Kidney (tissue), 14 donors: ENCODE measurements around the gene EXTL2. TPM values are rescaled to one million over a fixed set of nuclear protein-coding genes. Genes with fewer than 3 reads are reported as not detected.
A peak's percentile ranks its signal among the peaks of the same experiment; 100 is the strongest.

Source experiments
- DNase-seq, 5 donors: peaks; one replicate each; pipeline ENCODE4 v3.0.0-alpha.2; 2013 to 2020
- FAIRE-seq: peaks from 2 replicates; lab custom pipeline; 2012; peaks lifted over from hg19 to GRCh38; lab: Jason Lieb, UNC
- H3K27ac ChIP-seq, 2 donors: one replicate each; pipeline ENCODE4 v1.7.0; 2013; ENCODE audit warnings: low read depth in 2 of 2, low read length in 2 of 2, inconsistent platforms in 1 of 2
- H3K27me3 ChIP-seq: one replicate; pipeline ENCODE4 v1.7.1; 2013; ENCODE audit warnings: low read length, inconsistent platforms; ENCODE audit not compliant: control insufficient read depth, insufficient read depth
- H3K36me3 ChIP-seq, 3 donors: one replicate each; pipeline versions ENCODE4 v1.7.0 to v1.7.1; 2013; ENCODE audit warnings: low read length in 3 of 3, control low read depth in 1 of 3, inconsistent platforms in 1 of 3; ENCODE audit not compliant: insufficient read depth in 3 of 3, control insufficient read depth in 2 of 3
- H3K4me1 ChIP-seq, 3 donors: one replicate each; pipeline versions ENCODE4 v1.7.0 to v1.7.1; 2013; ENCODE audit warnings: low read length in 3 of 3, inconsistent platforms in 1 of 3, low read depth in 1 of 3; ENCODE audit not compliant: control insufficient read depth in 2 of 3, insufficient read depth in 2 of 3
- H3K4me3 ChIP-seq, 3 donors: one replicate each; pipeline versions ENCODE4 v1.7.0 to v1.8.1; 2013; ENCODE audit warnings: low read length in 3 of 3, control low read depth in 1 of 3, inconsistent platforms in 1 of 3
- H3K9ac ChIP-seq, 3 donors: one replicate each; pipeline versions ENCODE4 v1.7.0 to v1.7.1; 2013; ENCODE audit warnings: low read length in 3 of 3, control low read depth in 1 of 3, inconsistent platforms in 1 of 3
- H3K9me3 ChIP-seq, 3 donors: one replicate each; pipeline versions ENCODE4 v1.7.0 to v1.7.1; 2013; ENCODE audit warnings: low read length in 3 of 3, control low read depth in 1 of 3, inconsistent platforms in 1 of 3; ENCODE audit not compliant: control insufficient read depth in 2 of 3, insufficient read depth in 1 of 3
- CTCF ChIP-seq: IDR thresholded peaks from 3 replicates; pipeline ENCODE4 v1.5.1; 2012; ENCODE audit warnings: mild to moderate bottlenecking, moderate library complexity, borderline replicate concordance; ENCODE audit not compliant: insufficient read depth; ENCODE audit errors: extremely low read depth
- intact Hi-C: fragments of 100-400 bp; cut with DNase I; formaldehyde crosslinking; loops from one replicate; pipeline ENCODE4 v1.11.1; 2022
- polyA plus RNA-seq: library from polyadenylated mRNA; stranded (reverse); fragments of 350-450 nt; fragmentation: Illumina TruSeq; extraction: RNeasy Lipid Tissue Mini Kit (QIAGEN cat#74804); gene quantifications from one replicate; pipeline ENCODE4 v1.2.3, GENCODE V29; 2014; ENCODE audit warnings: low read depth, low replicate concordance; ENCODE audit not compliant: insufficient read depth
- total RNA-seq: library from RNA; stranded (reverse); fragmentation: NEBNext Ultra II Directional; extraction: Animal tissue kit (Norgen Biotek cat#: 25700); gene quantifications from one replicate; pipeline ENCODE4 v1.2.1, GENCODE V29; 2021
- donor health status: control.
- donor health status: control.
- donor health status: control.
- donor health status: control.
- donor health status: control.
- donor health status: DM: yes; HTN: yes; CAD: no.
- donor health status: Normal renal cell carcinoma (clear cell type).

Gene EXTL2
- total and polyA plus RNA-seq, 2 donors from 2014 or later = 10.5 to 11.3 TPM

- peaks cover 0 to 9% (median 4%) of the 10 kb centered on the region in 3 donors for H3K36me3 ChIP-seq
Measured at GRCh38 chr1:100902365-100902764, 7.7 kb upstream of the EXTL2 start.

GRCh38 chr1:100896481-100896982 lies 1.9 kb upstream of the EXTL2 start:
- FAIRE-seq = no peak
- H3K9ac ChIP-seq = peak overlapping the region; percentile 83 to 99 (median 98)
- DNase-seq = peak in 3 of 5 donors; percentile 27 to 66 (median 59)
- peak overlapping the region; percentile 99 for H3K27ac ChIP-seq
- peak overlapping the region; percentile 97 to 100 (median 98) for H3K4me3 ChIP-seq
- H3K4me1 ChIP-seq = peaks cover 5 to 19% (median 8%) of the 10 kb centered on the region in 3 donors
- intact Hi-C loops = no loop called here
- TF ChIP-seq CTCF = no peak
- H3K36me3 ChIP-seq = peaks cover 0 to 6% (median 0%) of the 10 kb centered on the region in 3 donors
- H3K9me3 ChIP-seq = no peaks in the 10 kb centered on the region
- no peaks in the 10 kb centered on the region for H3K27me3 ChIP-seq

More at GRCh38 chr1:100902365-100902764, 7.7 kb upstream of the EXTL2 start:
- Histone ChIP-seq H3K9ac (no peak overlapping the region), H3K27me3 (no peaks in the 10 kb centered on the region), H3K27ac (no peak overlapping the region), H3K4me1 (peaks cover 0 to 3% (median 3%) of the 10 kb centered on the region in 3 donors), H3K9me3 (no peaks in the 10 kb centered on the region), H3K4me3 (no peak overlapping the region)
- no peak for DNase-seq
- intact Hi-C loops = no loop called here
- no peak for FAIRE-seq
- TF ChIP-seq CTCF = no peak

GRCh38 chr1:100895540-100896480 lies 1.2 kb upstream of the EXTL2 start, which contains the start of gene SLC30A7:
SLC30A7 (plus strand) TSS chr1:100896090; CDS start chr1:100896263, 173 bp downstream.
- intact Hi-C loops = no loop called here
- peaks cover 0 to 6% (median 0%) of the 10 kb centered on the region in 3 donors for H3K36me3 ChIP-seq
- DNase-seq = peak; percentile 95 to 98 (median 97)
- no peaks in the 10 kb centered on the region for H3K27me3 ChIP-seq
- no peaks in the 10 kb centered on the region for H3K9me3 ChIP-seq
- peaks cover 5 to 19% (median 8%) of the 10 kb centered on the region in 3 donors for H3K4me1 ChIP-seq
- H3K9ac ChIP-seq = peak within 1 kb of the TSS; percentile 83 to 99 (median 98)
- H3K4me3 ChIP-seq = peak within 1 kb of the TSS; percentile 97 to 100 (median 98)
- no peak for TF ChIP-seq CTCF
- peak within 1 kb of the TSS; percentile 99 for H3K27ac ChIP-seq
- no peak for FAIRE-seq
